Bronchial epithelial cell (primary cell): Measurements from ENCODE around the gene MICAL3. TPM values are rescaled to one million over a fixed set of nuclear protein-coding genes. Genes with fewer than 3 reads are reported as not detected.

Experiments used
- DNase-seq: peaks from one replicate; pipeline ENCODE4 v3.0.0-alpha.2; 2010; ENCODE audit warnings: low read depth
- FAIRE-seq: peaks from 2 replicates; lab custom pipeline; 2011; peaks lifted over from hg19 to GRCh38; lab: Jason Lieb, UNC
- H3K27me3 ChIP-seq: 2 replicates; pipeline ENCODE4 v1.5.1; 2011; ENCODE audit warnings: low read length; ENCODE audit not compliant: control insufficient read depth, insufficient read depth
- H3K36me3 ChIP-seq: 2 replicates; pipeline ENCODE4 v1.5.1; 2011; ENCODE audit warnings: low read length; ENCODE audit not compliant: control insufficient read depth, insufficient read depth
- H3K4me3 ChIP-seq: 2 replicates; pipeline ENCODE4 v1.5.1; 2011; ENCODE audit warnings: mild to moderate bottlenecking, low read depth, low read length, control low read depth
- total RNA-seq: library from RNA; depleted of rRNA; stranded (reverse); fragments of >200 nt; gene quantifications from 2 replicates; pipeline ENCODE4 v1.2.1, GENCODE V29; 2014
- TF ChIP-seq, protein P1 (sequence below): IDR thresholded peaks from 2 replicates; pipeline ENCODE4 v1.5.1; 2011; ENCODE audit warnings: mild to moderate bottlenecking, moderate library complexity, low read length, control low read depth, inconsistent platforms; ENCODE audit not compliant: insufficient read depth, severe bottlenecking

The MICAL3 gene
- total RNA-seq, 1 donor from 2014 or later = 13.4 TPM

DNA sequence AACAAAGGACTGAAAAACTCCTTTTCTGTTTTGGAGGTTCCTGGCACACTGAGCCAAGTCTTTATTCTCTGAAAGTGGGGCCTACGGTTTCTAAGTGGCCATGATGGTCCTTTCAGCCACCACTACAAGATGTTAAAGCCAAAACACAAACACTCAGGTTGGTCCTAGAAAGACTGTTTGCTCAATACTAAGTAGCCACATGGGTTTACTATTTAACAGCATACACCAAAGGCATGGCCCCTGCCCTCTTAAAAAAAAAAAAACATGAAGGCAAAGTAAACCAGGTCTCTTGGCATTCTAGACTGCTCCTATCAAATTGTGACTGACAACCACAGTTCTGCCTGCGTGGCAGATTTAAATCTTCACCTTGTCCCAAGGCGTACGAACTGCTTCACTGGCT lies 126.5 kb downstream of the MICAL3 start:
- TF ChIP-seq, protein P1, sequence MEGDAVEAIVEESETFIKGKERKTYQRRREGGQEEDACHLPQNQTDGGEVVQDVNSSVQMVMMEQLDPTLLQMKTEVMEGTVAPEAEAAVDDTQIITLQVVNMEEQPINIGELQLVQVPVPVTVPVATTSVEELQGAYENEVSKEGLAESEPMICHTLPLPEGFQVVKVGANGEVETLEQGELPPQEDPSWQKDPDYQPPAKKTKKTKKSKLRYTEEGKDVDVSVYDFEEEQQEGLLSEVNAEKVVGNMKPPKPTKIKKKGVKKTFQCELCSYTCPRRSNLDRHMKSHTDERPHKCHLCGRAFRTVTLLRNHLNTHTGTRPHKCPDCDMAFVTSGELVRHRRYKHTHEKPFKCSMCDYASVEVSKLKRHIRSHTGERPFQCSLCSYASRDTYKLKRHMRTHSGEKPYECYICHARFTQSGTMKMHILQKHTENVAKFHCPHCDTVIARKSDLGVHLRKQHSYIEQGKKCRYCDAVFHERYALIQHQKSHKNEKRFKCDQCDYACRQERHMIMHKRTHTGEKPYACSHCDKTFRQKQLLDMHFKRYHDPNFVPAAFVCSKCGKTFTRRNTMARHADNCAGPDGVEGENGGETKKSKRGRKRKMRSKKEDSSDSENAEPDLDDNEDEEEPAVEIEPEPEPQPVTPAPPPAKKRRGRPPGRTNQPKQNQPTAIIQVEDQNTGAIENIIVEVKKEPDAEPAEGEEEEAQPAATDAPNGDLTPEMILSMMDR = no peak
- Histone ChIP-seq H3K36me3 (peaks cover 26% of the 10 kb centered on the region), H3K4me3 (no peak overlapping the region), H3K27me3 (no peaks in the 10 kb centered on the region)
- no peak for DNase-seq
- FAIRE-seq = no peak

DNA sequence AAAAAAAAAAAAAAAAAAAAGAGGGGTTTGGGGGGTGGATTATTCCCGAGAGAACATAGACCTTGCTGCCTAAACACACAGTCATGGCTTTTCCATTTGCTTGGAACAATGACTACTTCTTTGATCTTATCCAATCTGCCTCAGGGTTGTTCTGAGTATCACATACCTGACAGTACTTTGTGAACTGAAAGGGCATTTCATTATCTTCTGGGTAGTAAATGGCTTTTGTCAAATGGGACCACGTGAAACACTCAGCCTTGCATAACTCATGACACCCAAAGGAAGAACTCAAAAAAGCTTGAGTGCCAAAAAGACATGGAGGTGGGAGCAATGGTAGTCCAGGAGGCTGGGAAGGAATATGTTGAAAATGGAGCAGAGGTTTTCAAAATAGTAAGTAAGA lies 126.9 kb downstream of the MICAL3 start:
- TF ChIP-seq, protein P1 = no peak
- no peak for DNase-seq
- H3K4me3 ChIP-seq = no peak overlapping the region
- no peak for FAIRE-seq
- no peaks in the 10 kb centered on the region for H3K27me3 ChIP-seq
- peaks cover 26% of the 10 kb centered on the region for H3K36me3 ChIP-seq

DNA sequence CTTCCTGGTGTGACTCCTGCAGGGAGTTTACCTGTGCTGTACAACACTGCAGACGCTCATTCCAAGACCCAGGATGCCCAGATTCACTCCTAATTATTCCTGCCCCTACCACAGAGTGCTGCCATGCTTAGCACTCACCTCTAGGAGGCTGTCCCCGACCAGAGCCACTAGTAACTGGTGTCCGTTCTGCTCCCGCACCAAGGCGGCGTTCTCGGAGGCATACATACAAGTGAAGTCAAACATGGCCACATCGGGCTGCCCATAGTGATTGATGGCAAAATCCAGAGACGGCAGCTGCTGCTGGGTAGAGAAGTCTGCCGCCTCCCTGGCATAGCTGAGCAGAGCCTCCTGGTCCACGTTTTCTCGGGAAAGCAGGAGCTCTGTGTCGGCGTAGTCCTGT lies 127.8 kb downstream of the MICAL3 start:
- no peaks in the 10 kb centered on the region for H3K27me3 ChIP-seq
- H3K36me3 ChIP-seq = peaks cover 21% of the 10 kb centered on the region
- TF ChIP-seq, protein P1 = peak; percentile 50
- DNase-seq (no peak), FAIRE-seq (no peak)
- H3K4me3 ChIP-seq = no peak overlapping the region

DNA sequence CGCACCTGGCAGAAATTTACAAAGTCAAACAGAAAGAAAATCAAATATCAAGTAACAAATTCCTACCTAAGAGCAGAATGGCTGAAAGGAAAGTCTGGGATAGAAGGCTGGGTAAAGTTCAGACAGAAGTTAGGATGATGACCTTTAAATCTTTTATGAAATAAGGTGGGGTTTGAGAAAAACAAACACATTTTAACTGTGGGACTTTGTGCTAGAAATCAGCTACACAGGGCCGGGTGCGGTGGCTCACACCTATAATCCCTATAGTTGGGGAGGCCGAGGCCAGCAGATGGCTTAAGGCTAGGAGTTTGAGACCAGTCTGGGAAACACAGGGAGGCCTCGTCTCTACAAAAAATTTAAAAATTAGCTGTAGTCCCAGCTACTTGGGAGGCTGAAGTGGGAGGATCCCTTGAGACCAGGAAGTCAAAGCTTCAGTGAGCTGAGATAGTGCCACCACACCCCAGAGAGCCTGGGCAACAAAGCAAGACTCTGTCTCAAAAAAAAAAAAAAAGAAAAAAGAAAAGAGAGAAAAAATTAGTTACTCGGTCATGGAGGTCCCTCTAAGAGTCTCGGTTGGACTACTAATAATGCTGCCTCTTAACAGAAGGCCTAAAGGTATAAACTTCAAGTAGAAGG lies 130.3 kb downstream of the MICAL3 start:
- Histone ChIP-seq H3K36me3 (peaks cover 24% of the 10 kb centered on the region), H3K4me3 (no peak overlapping the region), H3K27me3 (no peaks in the 10 kb centered on the region)
- TF ChIP-seq, protein P1 = no peak
- FAIRE-seq = no peak
- DNase-seq = no peak

DNA sequence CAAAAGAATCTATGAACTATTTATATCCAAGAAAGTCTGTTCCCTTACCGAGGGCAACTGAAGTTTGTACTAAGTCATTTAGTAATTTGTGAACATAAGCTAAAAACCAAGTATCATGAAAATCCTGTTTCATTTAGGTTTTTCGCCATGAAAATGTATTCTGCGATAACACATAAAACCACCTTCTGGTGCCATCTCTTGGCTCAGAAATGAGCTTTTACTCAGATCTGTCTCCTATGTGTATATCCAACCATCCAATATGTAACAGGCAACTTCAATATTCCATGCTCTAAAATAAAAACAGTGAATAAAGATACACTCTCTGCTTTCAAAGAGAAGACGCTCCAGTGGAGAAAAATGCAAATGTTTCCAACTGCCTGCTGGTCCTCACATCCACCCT lies 132.0 kb downstream of the MICAL3 start:
- FAIRE-seq (no peak), DNase-seq (no peak)
- TF ChIP-seq, protein P1 = no peak
- H3K27me3 ChIP-seq = no peaks in the 10 kb centered on the region
- H3K36me3 ChIP-seq = peaks cover 24% of the 10 kb centered on the region
- no peak overlapping the region for H3K4me3 ChIP-seq

DNA sequence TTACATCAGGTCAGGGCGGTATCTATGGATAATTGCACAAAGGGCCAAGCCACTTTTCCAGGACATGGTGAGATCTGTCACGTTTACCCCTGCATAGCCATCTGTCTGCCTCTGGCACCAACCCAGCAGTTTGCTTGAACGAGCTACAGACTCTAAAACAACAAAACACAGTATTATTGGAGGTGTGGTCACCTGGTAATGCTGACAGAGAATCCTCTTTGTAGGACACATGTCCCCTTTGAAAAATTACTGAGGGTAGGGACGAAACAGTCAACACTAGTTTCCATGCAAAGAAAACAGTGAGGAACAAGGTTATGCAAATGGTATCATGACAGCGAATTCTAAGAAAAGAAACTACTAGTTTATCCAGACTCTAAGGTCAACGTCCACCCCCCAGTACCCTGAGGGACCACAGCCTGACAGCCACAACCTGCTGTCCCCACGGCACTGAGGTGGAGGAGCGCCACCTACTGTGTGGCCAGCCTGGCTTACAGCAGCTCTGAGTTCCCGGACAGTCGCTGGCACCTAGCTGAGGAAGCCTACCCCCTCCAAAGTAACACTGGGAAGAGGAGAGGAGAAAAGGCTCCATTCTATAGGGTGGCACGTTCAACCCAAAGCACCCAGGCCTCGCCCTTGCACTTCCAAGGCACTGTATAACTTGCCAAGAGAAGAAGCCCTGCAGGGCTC lies 132.7 kb downstream of the MICAL3 start:
- peaks cover 22% of the 10 kb centered on the region for H3K36me3 ChIP-seq
- DNase-seq (no peak), FAIRE-seq (no peak)
- no peaks in the 10 kb centered on the region for H3K27me3 ChIP-seq
- no peak overlapping the region for H3K4me3 ChIP-seq
- TF ChIP-seq, protein P1 = peak; percentile 78
